K562 (cell line): ENCODE results near the gene MIEF2. TPM values are rescaled to one million over a fixed set of nuclear protein-coding genes. Genes with fewer than 3 reads are reported as not detected.
A peak's percentile ranks its signal among the peaks of the same experiment; 100 is the strongest.

Experiments
- ATAC-seq: fragments of 200-7000 bp; cut with Tn5 transposase; 3 replicates; pipeline ENCODE4 v1.9.1; 2020; ENCODE audit warnings: moderate library complexity
- BruUV-seq: library from RNA; stranded (reverse); fragments of 400-500 nt; replicated peaks from 2 replicates; lab custom pipeline; 2021; lab: Mats Ljungman, UMichigan
- CTCF ChIA-PET: fragments of 300-600 bp; formaldehyde crosslinking; extraction: SDS; loops from one replicate; lab custom pipeline; 2021; ENCODE audit warnings: low intra/inter-chr PET ratio; lab: Yijun Ruan, JAX
- POLR2A ChIA-PET: fragments of 300-600, 350-650 bp; sonication (Branson Sonifier 250); formaldehyde crosslinking; extraction: SDS; loops from one replicate; lab custom pipeline; 2021; ENCODE audit warnings: antibody characterized with exemption, inconsistent platforms; lab: Yijun Ruan, JAX
- DNase-seq, 4 experiments: peaks; one replicate each; pipeline versions ENCODE4 v3.0.0 to v3.0.0-alpha.2; 2011 to 2018; ENCODE audit warnings: low spot score in 3 of 4, mixed read lengths in 3 of 4; ENCODE audit errors: extremely low read depth in 1 of 4
- FAIRE-seq: peaks from 2 replicates; lab custom pipeline; 2011; peaks lifted over from hg19 to GRCh38; lab: Jason Lieb, UNC
- H2AFZ ChIP-seq: 2 replicates; pipeline ENCODE4 v1.6.0; 2011; ENCODE audit warnings: low read depth, low read length, control low read depth, inconsistent platforms
- H3K27ac ChIP-seq: fragments of 200-600 bp; 3 replicates; pipeline ENCODE4 v1.8.0; 2011; ENCODE audit warnings: low read depth, mild to moderate bottlenecking, control low read depth, inconsistent platforms, low read length, moderate library complexity, mixed read lengths; ENCODE audit errors: extremely low read depth
- H3K27me3 ChIP-seq, 2 experiments: fragments of 300-600 bp in 1 of 2; 2 replicates in 1 of 2; 3 replicates in 1 of 2; pipeline versions ENCODE4 v1.6.0 to v1.8.0; 2011; ENCODE audit warnings: inconsistent platforms in 2 of 2, low read length in 2 of 2, mild to moderate bottlenecking in 1 of 2, mixed read lengths in 1 of 2, moderate library complexity in 1 of 2; ENCODE audit not compliant: control insufficient read depth in 2 of 2, insufficient read depth in 2 of 2
- H3K36me3 ChIP-seq: fragments of 300-600 bp; 3 replicates; pipeline ENCODE4 v1.8.0; 2011; ENCODE audit warnings: mild to moderate bottlenecking, low read length, inconsistent platforms; ENCODE audit not compliant: control insufficient read depth, insufficient read depth
- H3K4me1 ChIP-seq, 2 experiments: fragments of 200-600 bp in 1 of 2; replicated peaks in 1 of 2; 2 replicates in 1 of 2; 3 replicates in 1 of 2; pipeline versions ENCODE4 v1.5.1 to v1.8.0; 2011; ENCODE audit warnings: inconsistent platforms in 2 of 2, low read length in 2 of 2, mild to moderate bottlenecking in 1 of 2, mixed read lengths in 1 of 2, moderate library complexity in 1 of 2; ENCODE audit not compliant: control insufficient read depth in 2 of 2, insufficient read depth in 2 of 2
- H3K4me2 ChIP-seq: 2 replicates; pipeline ENCODE4 v1.6.1; 2011; ENCODE audit warnings: low read length, control low read depth, inconsistent platforms, mixed read lengths; ENCODE audit not compliant: insufficient read depth
- H3K4me3 ChIP-seq: fragments of 200-600 bp; sonication (generic), shearing (Covaris generic); 2 replicates; pipeline ENCODE4 v1.5.1; 2016; ENCODE audit warnings: control low read depth, inconsistent platforms
- H3K79me2 ChIP-seq: fragments of 200-600 bp; 3 replicates; pipeline ENCODE4 v1.8.0; 2011; ENCODE audit warnings: low read length, inconsistent platforms; ENCODE audit not compliant: control insufficient read depth, insufficient read depth
- H3K9ac ChIP-seq, 2 experiments: 2 replicates each; pipeline versions ENCODE4 v1.6.0 to v1.6.1; 2011; ENCODE audit warnings: low read depth in 2 of 2, low read length in 2 of 2, control low read depth in 1 of 2, inconsistent platforms in 1 of 2, mild to moderate bottlenecking in 1 of 2, mixed read lengths in 1 of 2; ENCODE audit not compliant: insufficient read depth in 1 of 2
- H3K9me1 ChIP-seq: one replicate; pipeline ENCODE4 v1.6.0; 2011; ENCODE audit warnings: inconsistent platforms, mild to moderate bottlenecking, low read length, moderate library complexity; ENCODE audit not compliant: control insufficient read depth, insufficient read depth
- H3K9me3 ChIP-seq: replicated peaks from 2 replicates; pipeline ENCODE4 v1.5.1; 2011; ENCODE audit warnings: low read depth, low read length, inconsistent platforms; ENCODE audit not compliant: control insufficient read depth, insufficient read depth
- H4K20me1 ChIP-seq: replicated peaks from 2 replicates; pipeline ENCODE4 v1.6.1; 2011; ENCODE audit warnings: low read length, inconsistent platforms, mixed read lengths; ENCODE audit not compliant: control insufficient read depth, insufficient read depth
- GATA2 ChIP-seq: sonication (generic); formaldehyde crosslinking; IDR thresholded peaks from 2 replicates; pipeline ENCODE4 v1.4.0; 2020; ENCODE audit warnings: mild to moderate bottlenecking, missing genetic modification reagents
- KAT2B ChIP-seq: IDR thresholded peaks from one replicate; pipeline ENCODE4 v1.6.1; 2012; ENCODE audit warnings: low read depth, mild to moderate bottlenecking, control low read depth, inconsistent platforms, low read length, moderate library complexity
- NFXL1 ChIP-seq: fragments of 450-650 bp; formaldehyde crosslinking; IDR thresholded peaks from 2 replicates; pipeline ENCODE4 v1.4.0; 2021; ENCODE audit warnings: mild to moderate bottlenecking
- PCBP2 ChIP-seq: fragments of 200-400 bp; formaldehyde crosslinking; IDR thresholded peaks from 2 replicates; pipeline ENCODE4 v1.6.1; 2018; ENCODE audit warnings: low read length, low read depth, mild to moderate bottlenecking, moderate library complexity; ENCODE audit not compliant: poor library complexity, severe bottlenecking
- XRCC5 ChIP-seq: fragments of 200-400 bp; formaldehyde crosslinking; IDR thresholded peaks from 2 replicates; pipeline ENCODE4 v1.6.1; 2017; ENCODE audit warnings: low read depth, mild to moderate bottlenecking, low read length
- ZFPM2 ChIP-seq: fragments of 250-450 bp; sonication (Bioruptor Pico); IDR thresholded peaks from 2 replicates; pipeline ENCODE4 v1.5.1; 2022; ENCODE audit warnings: mild to moderate bottlenecking
- ZNF146 ChIP-seq: IDR thresholded peaks from one replicate; pipeline ENCODE4 v1.6.1; 2018; ENCODE audit warnings: missing compliant biosample characterization; ENCODE audit not compliant: unreplicated experiment
- ZNF263 ChIP-seq: sonication (generic); formaldehyde crosslinking; IDR thresholded peaks from 2 replicates; pipeline ENCODE4 v1.8.0; 2022; ENCODE audit warnings: mild to moderate bottlenecking, missing genetic modification reagents, borderline replicate concordance
- WGBS: fragments of 100-300 bp; shearing (Covaris generic); methylation state at CpG from one replicate; pipeline ENCODE4 v1.1.6; 2016; ENCODE audit warnings: low coverage, mixed read lengths; ENCODE audit not compliant: insufficient coverage; ENCODE audit errors: missing lambda C conversion rate; 5-methylcytosine and 5-hydroxymethylcytosine counted together
- in situ Hi-C: fragments of 300-500 bp; cut with MboI; formaldehyde crosslinking; loops from 4 replicates; pipeline ENCODE4 v1.15.0; 2018; ENCODE audit warnings: inconsistent platforms, mixed read lengths
- intact Hi-C: fragments of 100-400 bp; cut with micrococcal nuclease; formaldehyde crosslinking; loops from 2 replicates; pipeline ENCODE4 v1.14.2; 2022
- polyA plus RNA-seq, 8 experiments: library from polyadenylated mRNA; depleted of rRNA in 4 of 8; stranded (reverse) in 5 of 8; unstranded in 3 of 8; fragments of >200 nt; fragmentation: Nextera tagmentation in 2 of 8; fragmentation: Illumina TruSeq in 1 of 8; extraction: Ambion mirVana in 2 of 8; extraction: Trizol in 1 of 8; gene quantifications; 2 replicates each; pipeline versions ENCODE4 v1.2.1 to v1.2.3, GENCODE V29; 2011 to 2014; ENCODE audit warnings: inconsistent platforms in 1 of 8, missing spikeins in 1 of 8
- total RNA-seq, 7 experiments: library from RNA; depleted of rRNA in 6 of 7; stranded (reverse); fragments of >200 nt in 6 of 7; fragmentation: Illumina TruSeq in 2 of 7; extraction: Trizol in 2 of 7; gene quantifications; 2 replicates each; pipeline versions ENCODE4 v1.2.1 to v1.2.3, GENCODE V29; 2011 to 2021; ENCODE audit warnings: low replicate concordance in 1 of 7
- TF ChIP-seq, protein P1 (sequence below): IDR thresholded peaks from 3 replicates; pipeline ENCODE4 v1.6.1; 2011; ENCODE audit warnings: borderline replicate concordance, mild to moderate bottlenecking, moderate library complexity; ENCODE audit not compliant: insufficient read length; ENCODE audit errors: extremely low read depth
- TF ChIP-seq, protein P2 (sequence below): fragments of 450-650 bp; IDR thresholded peaks from 2 replicates; pipeline ENCODE4 v1.6.1; 2016; ENCODE audit warnings: borderline replicate concordance
- TF ChIP-seq, protein P3 (sequence below): fragments of 200-400 bp; formaldehyde crosslinking; IDR thresholded peaks from 2 replicates; pipeline ENCODE4 v1.6.1; 2017; ENCODE audit warnings: mild to moderate bottlenecking, low read depth, low read length, moderate library complexity
- TF ChIP-seq, protein P4 (sequence below), 2 experiments: fragments of 250-450 bp in 1 of 2; fragments of 450-650 bp in 1 of 2; sonication (Bioruptor Pico) in 1 of 2; IDR thresholded peaks; 2 replicates each; pipeline versions ENCODE4 v1.6.1 to v1.8.0; 2016 to 2021; ENCODE audit warnings: mild to moderate bottlenecking in 2 of 2, moderate library complexity in 2 of 2, missing compliant biosample characterization in 1 of 2, missing genetic modification characterization in 1 of 2

Gene MIEF2
- total and polyA plus RNA-seq, 9 of the 15 experiments (the other 6 are each of a cell fraction or from before 2014, with no cell fraction given) = 0.10 to 8.2 (median 2.4) TPM

DNA sequence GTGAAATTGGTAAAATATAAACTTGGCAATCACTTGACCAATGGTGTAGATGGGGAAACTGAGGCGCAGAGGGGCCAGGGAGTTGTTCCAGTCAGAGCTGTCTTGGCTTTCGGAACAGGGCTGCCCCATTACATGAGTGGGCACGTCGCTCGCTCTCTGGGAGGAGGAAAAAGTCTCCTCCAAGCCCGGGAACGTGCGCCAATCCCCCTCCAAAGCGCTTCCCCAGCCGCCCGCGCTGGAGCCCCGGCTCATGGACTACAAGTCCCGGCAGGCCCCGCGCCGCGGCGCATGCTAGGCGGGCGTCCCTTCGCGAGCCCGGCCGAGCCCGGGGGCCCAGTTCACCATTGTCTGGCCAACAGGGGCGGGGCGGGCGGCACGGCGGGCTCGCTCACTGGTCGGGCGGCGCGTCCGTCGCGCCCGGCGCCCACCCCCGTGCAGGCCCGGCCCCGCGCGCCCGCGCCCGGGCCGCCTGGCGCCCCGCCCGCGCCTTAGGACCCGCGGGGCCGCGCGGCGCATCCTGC, 35.3 kb upstream of the MIEF2 start, which contains the start of gene LLGL1:
TSS of gene LLGL1 (plus strand) at position 515 of the 521 bp plus-strand sequence. CDS start 48 bp downstream, outside the sequence.
- Histone ChIP-seq H3K9me3 (no peaks in the 10 kb centered on the region), H3K79me2 (peaks cover 8% of the 10 kb centered on the region; the same call in 2 of the 3 replicates), H4K20me1 (no peaks in the 10 kb centered on the region), H3K4me2 (peak within 1 kb of the TSS; percentile 85), H2AFZ (peak within 1 kb of the TSS; percentile 98), H3K27me3 (no peaks in the 10 kb centered on the region), H3K9me1 (peaks cover 3% of the 10 kb centered on the region), H3K27ac (peak within 1 kb of the TSS; percentile 48; the same call in 2 of the 3 replicates), H3K4me3 (peak within 1 kb of the TSS; percentile 65), H3K36me3 (no peaks in the 10 kb centered on the region), H3K4me1 (peaks cover 4 to 37% of the 10 kb centered on the region in 2 experiments; a peak in 3 of 5 replicates), H3K9ac (peak within 1 kb of the TSS; percentile 73 to 92)
- in situ Hi-C loops = no loop called here
- peak; percentile 95 to 97 (median 96) for DNase-seq
- no TSS peak for BruUV-seq
- 6% methylated on average over 7 of the region's 60 CpGs for WGBS
- FAIRE-seq = no peak
- intact Hi-C loops = no loop called here
- peak; percentile 98 for ATAC-seq
- POLR2A ChIA-PET = no interaction called here
- CTCF ChIA-PET = no interaction called here
- TF ChIP-seq, protein P1, sequence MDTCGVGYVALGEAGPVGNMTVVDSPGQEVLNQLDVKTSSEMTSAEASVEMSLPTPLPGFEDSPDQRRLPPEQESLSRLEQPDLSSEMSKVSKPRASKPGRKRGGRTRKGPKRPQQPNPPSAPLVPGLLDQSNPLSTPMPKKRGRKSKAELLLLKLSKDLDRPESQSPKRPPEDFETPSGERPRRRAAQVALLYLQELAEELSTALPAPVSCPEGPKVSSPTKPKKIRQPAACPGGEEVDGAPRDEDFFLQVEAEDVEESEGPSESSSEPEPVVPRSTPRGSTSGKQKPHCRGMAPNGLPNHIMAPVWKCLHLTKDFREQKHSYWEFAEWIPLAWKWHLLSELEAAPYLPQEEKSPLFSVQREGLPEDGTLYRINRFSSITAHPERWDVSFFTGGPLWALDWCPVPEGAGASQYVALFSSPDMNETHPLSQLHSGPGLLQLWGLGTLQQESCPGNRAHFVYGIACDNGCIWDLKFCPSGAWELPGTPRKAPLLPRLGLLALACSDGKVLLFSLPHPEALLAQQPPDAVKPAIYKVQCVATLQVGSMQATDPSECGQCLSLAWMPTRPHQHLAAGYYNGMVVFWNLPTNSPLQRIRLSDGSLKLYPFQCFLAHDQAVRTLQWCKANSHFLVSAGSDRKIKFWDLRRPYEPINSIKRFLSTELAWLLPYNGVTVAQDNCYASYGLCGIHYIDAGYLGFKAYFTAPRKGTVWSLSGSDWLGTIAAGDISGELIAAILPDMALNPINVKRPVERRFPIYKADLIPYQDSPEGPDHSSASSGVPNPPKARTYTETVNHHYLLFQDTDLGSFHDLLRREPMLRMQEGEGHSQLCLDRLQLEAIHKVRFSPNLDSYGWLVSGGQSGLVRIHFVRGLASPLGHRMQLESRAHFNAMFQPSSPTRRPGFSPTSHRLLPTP = no peak
- TF ChIP-seq KAT2B (no peak), ZFPM2 (CRISPR knock-in tag) (no peak), GATA2 (no peak), ZNF263 (CRISPR knock-in tag) (no peak), NFXL1 (CRISPR knock-in tag) (no peak), PCBP2 (no peak), XRCC5 (no peak), ZNF146 (no peak)
- TF ChIP-seq, protein P2, sequence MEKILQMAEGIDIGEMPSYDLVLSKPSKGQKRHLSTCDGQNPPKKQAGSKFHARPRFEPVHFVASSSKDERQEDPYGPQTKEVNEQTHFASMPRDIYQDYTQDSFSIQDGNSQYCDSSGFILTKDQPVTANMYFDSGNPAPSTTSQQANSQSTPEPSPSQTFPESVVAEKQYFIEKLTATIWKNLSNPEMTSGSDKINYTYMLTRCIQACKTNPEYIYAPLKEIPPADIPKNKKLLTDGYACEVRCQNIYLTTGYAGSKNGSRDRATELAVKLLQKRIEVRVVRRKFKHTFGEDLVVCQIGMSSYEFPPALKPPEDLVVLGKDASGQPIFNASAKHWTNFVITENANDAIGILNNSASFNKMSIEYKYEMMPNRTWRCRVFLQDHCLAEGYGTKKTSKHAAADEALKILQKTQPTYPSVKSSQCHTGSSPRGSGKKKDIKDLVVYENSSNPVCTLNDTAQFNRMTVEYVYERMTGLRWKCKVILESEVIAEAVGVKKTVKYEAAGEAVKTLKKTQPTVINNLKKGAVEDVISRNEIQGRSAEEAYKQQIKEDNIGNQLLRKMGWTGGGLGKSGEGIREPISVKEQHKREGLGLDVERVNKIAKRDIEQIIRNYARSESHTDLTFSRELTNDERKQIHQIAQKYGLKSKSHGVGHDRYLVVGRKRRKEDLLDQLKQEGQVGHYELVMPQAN = no peak
- TF ChIP-seq, protein P3, sequence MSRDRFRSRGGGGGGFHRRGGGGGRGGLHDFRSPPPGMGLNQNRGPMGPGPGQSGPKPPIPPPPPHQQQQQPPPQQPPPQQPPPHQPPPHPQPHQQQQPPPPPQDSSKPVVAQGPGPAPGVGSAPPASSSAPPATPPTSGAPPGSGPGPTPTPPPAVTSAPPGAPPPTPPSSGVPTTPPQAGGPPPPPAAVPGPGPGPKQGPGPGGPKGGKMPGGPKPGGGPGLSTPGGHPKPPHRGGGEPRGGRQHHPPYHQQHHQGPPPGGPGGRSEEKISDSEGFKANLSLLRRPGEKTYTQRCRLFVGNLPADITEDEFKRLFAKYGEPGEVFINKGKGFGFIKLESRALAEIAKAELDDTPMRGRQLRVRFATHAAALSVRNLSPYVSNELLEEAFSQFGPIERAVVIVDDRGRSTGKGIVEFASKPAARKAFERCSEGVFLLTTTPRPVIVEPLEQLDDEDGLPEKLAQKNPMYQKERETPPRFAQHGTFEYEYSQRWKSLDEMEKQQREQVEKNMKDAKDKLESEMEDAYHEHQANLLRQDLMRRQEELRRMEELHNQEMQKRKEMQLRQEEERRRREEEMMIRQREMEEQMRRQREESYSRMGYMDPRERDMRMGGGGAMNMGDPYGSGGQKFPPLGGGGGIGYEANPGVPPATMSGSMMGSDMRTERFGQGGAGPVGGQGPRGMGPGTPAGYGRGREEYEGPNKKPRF = no peak
- TF ChIP-seq, protein P4, sequence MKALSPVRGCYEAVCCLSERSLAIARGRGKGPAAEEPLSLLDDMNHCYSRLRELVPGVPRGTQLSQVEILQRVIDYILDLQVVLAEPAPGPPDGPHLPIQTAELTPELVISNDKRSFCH (CRISPR knock-in tag; IDR thresholded peaks at IDR 0.05) = no peak
- TF ChIP-seq, protein P4 (tag; IDR thresholded peaks at IDR 0.05) = no peak
